AG04449 (cell line): ENCODE data around the gene ACE.

Experiments
- CTCF ChIA-PET: fragments of 350-600 bp; formaldehyde crosslinking; extraction: SDS; loops from one replicate; lab custom pipeline; 2021; ENCODE audit warnings: antibody characterized with exemption; lab: Yijun Ruan, JAX
- POLR2A ChIA-PET: fragments of 400-600, 350-600 bp; formaldehyde crosslinking; extraction: SDS; loops from one replicate; lab custom pipeline; 2020; ENCODE audit warnings: antibody characterized with exemption, inconsistent platforms; lab: Yijun Ruan, JAX
- DNase-seq: peaks from one replicate; pipeline ENCODE4 v3.0.0-alpha.2; 2010; ENCODE audit warnings: low read depth, low spot score
- H3K4me3 ChIP-seq: 2 replicates; pipeline ENCODE4 v1.5.1; 2011; ENCODE audit warnings: low read depth, mild to moderate bottlenecking, control low read depth, low read length
- TF ChIP-seq, protein P1 (sequence below): IDR thresholded peaks from one replicate; pipeline ENCODE4 v1.5.1; 2011; ENCODE audit warnings: mild to moderate bottlenecking, moderate library complexity, low read length, control low read depth, inconsistent platforms; ENCODE audit not compliant: insufficient read depth; ENCODE audit errors: missing control alignments

The ACE gene

DNA sequence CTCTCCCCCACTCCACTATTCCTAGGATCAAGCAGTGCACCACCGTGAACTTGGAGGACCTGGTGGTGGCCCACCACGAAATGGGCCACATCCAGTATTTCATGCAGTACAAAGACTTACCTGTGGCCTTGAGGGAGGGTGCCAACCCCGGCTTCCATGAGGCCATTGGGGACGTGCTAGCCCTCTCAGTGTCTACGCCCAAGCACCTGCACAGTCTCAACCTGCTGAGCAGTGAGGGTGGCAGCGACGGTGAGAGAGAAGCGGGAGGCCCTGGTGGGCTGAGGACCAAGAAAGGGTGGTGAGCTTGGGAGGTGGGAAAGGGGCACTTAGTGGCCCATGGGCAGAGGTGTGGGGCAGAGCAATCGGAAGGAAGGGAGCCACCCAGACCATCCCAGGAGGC lies 16.6 kb downstream of the ACE start:
- H3K4me3 ChIP-seq = no peak overlapping the region
- TF ChIP-seq, protein P1, sequence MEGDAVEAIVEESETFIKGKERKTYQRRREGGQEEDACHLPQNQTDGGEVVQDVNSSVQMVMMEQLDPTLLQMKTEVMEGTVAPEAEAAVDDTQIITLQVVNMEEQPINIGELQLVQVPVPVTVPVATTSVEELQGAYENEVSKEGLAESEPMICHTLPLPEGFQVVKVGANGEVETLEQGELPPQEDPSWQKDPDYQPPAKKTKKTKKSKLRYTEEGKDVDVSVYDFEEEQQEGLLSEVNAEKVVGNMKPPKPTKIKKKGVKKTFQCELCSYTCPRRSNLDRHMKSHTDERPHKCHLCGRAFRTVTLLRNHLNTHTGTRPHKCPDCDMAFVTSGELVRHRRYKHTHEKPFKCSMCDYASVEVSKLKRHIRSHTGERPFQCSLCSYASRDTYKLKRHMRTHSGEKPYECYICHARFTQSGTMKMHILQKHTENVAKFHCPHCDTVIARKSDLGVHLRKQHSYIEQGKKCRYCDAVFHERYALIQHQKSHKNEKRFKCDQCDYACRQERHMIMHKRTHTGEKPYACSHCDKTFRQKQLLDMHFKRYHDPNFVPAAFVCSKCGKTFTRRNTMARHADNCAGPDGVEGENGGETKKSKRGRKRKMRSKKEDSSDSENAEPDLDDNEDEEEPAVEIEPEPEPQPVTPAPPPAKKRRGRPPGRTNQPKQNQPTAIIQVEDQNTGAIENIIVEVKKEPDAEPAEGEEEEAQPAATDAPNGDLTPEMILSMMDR = no peak
- no peak for DNase-seq
- CTCF ChIA-PET = interaction anchor here (0.7 to 3.4 kb wide), 2 partner anchors 14 to 41 kb away, joined by 3 to 21 read pairs; no protein-coding TSS in a partner anchor
- POLR2A ChIA-PET = no interaction called here

- CTCF ChIA-PET = interaction anchor here (1.8 to 3.4 kb wide), 2 partner anchors 15 to 69 kb away, joined by 5 to 21 read pairs; no protein-coding TSS in a partner anchor
- TF ChIP-seq, protein P1 = no peak
- no peak overlapping the region for H3K4me3 ChIP-seq
- no peak for DNase-seq
- POLR2A ChIA-PET = no interaction called here
Observed at GRCh38 chr17:63494300-63494928, 17.6 kb downstream of the ACE start.

- CTCF ChIA-PET = interaction anchor here (1.8 to 3.4 kb wide), 2 partner anchors 16 to 70 kb away, joined by 5 to 21 read pairs; no protein-coding TSS in a partner anchor
- H3K4me3 ChIP-seq = no peak overlapping the region
- POLR2A ChIA-PET = no interaction called here
- TF ChIP-seq, protein P1 = no peak
- DNase-seq = no peak
Observed at GRCh38 chr17:63495491-63495890, 18.6 kb downstream of the ACE start.

DNA sequence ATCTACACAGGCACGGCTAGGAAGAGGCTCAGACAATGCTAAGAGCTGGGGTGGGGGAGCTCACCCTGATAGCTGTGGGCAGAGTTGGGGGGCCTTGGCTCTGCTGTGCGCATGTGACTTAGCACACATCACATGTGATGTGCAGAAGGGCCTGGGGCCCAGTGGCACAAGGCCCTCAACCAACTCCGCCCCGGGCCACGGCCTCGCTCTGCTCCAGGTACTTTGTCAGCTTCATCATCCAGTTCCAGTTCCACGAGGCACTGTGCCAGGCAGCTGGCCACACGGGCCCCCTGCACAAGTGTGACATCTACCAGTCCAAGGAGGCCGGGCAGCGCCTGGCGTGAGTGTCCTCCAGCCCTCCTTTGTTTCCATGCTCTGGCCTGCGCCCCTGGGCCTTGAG lies 19.3 kb downstream of the ACE start:
- CTCF ChIA-PET = interaction anchor here (3.4 kb wide), 1 partner anchor 17 kb away, joined by 21 read pairs; no protein-coding TSS in a partner anchor
- TF ChIP-seq, protein P1 = no peak

DNA sequence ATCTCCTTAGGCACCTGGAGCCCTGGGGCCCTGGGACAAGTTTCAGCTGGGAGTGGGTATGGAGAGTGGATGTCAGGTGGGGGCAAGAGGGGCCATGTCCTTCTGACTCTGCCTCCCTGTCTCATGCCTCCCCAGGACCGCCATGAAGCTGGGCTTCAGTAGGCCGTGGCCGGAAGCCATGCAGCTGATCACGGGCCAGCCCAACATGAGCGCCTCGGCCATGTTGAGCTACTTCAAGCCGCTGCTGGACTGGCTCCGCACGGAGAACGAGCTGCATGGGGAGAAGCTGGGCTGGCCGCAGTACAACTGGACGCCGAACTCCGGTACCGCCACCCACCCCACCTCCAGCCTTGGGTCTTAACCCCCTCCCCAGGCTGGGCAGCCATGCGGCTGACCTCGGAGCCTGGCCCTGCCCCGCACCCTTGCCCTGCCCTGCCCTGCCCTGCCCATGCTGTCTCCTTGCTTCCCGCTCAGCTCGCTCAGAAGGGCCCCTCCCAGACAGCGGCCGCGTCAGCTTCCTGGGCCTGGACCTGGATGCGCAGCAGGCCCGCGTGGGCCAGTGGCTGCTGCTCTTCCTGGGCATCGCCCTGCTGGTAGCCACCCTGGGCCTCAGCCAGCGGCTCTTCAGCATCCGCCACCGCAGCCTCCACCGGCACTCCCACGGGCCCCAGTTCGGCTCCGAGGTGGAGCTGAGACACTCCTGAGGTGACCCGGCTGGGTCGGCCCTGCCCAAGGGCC lies 20.0 kb downstream of the ACE start:
- ChIA-PET POLR2A (no interaction called here), CTCF (interaction anchor here (1.5 to 3.4 kb wide), 3 partner anchors 17 to 116 kb away, joined by 3 to 21 read pairs (median 19); no protein-coding TSS in a partner anchor)
- H3K4me3 ChIP-seq = no peak overlapping the region
- no peak for DNase-seq
- TF ChIP-seq, protein P1 = no peak

More for the DNA sequence above, 19.3 kb downstream of the ACE start:
- POLR2A ChIA-PET = no interaction called here
- no peak for DNase-seq
- no peak overlapping the region for H3K4me3 ChIP-seq
